Body of pancreas (tissue), 4 donors: Measurements from ENCODE around the gene SENP6.
"Not testable (repeated sequence)": the region's sequence is repeated elsewhere in the genome, so short reads cannot be mapped to it uniquely, and the experiment has no call there.

ENCODE experiments used
- POLR2A ChIP-seq, 3 donors: fragments of 450-650 bp; IDR thresholded peaks; one replicate each; pipeline ENCODE4 v1.6.1; 2016; ENCODE audit warnings: antibody characterized with exemption in 3 of 3, mild to moderate bottlenecking in 2 of 3
- TF ChIP-seq, protein P1 (sequence below), 7 experiments: fragments of 450-650 bp in 4 of 7; fragments of 200-600 bp in 3 of 7; sonication (generic) in 3 of 7; IDR thresholded peaks; one replicate each; pipeline ENCODE4 v1.5.1; 2016 to 2019; ENCODE audit warnings: antibody characterized with exemption in 7 of 7

DNA sequence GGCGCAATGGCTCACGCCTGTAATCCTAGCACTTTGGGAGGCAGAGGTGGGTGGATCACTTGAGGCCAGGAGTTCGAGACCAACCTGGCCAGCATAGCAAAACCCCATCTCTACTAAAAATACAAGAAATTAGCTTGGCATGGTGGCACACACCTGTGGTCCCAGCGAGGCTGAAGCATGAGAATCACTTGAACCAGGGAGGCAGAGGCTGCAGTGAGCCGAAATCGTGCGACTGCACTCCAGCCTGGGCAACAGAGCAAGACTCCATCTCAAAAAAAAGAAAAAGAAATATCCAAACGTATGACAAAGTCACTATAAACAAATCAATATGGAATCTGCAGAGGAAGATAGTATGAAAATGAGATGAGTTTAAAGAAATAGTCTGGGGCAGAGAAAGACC, 129.3 kb downstream of the SENP6 start:
- TF ChIP-seq, protein P1, sequence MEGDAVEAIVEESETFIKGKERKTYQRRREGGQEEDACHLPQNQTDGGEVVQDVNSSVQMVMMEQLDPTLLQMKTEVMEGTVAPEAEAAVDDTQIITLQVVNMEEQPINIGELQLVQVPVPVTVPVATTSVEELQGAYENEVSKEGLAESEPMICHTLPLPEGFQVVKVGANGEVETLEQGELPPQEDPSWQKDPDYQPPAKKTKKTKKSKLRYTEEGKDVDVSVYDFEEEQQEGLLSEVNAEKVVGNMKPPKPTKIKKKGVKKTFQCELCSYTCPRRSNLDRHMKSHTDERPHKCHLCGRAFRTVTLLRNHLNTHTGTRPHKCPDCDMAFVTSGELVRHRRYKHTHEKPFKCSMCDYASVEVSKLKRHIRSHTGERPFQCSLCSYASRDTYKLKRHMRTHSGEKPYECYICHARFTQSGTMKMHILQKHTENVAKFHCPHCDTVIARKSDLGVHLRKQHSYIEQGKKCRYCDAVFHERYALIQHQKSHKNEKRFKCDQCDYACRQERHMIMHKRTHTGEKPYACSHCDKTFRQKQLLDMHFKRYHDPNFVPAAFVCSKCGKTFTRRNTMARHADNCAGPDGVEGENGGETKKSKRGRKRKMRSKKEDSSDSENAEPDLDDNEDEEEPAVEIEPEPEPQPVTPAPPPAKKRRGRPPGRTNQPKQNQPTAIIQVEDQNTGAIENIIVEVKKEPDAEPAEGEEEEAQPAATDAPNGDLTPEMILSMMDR (IDR thresholded peaks at IDR 0.05): not testable (repeated sequence)
- not testable (repeated sequence) for TF ChIP-seq POLR2A (IDR thresholded peaks at IDR 0.05)
